CD4-positive, alpha-beta T cell (primary cell): Measurements from ENCODE around the gene MUC4. TPM values are rescaled to one million over a fixed set of nuclear protein-coding genes. Genes with fewer than 3 reads are reported as not detected.
"Not testable (repeated sequence)": the region's sequence is repeated elsewhere in the genome, so short reads cannot be mapped to it uniquely, and the experiment has no call there.

Experiments used
- ATAC-seq: fragments of 200-7000 bp; cut with Tn5 transposase; one replicate; pipeline ENCODE4 v1.10.0; 2022; ENCODE audit warnings: mild to moderate bottlenecking; ENCODE audit not compliant: poor library complexity
- CTCF ChIA-PET: fragments of 350-600 bp; sonication (Branson Sonifier 250); formaldehyde crosslinking; loops from one replicate; lab custom pipeline; 2021; ENCODE audit warnings: antibody characterized with exemption, inconsistent platforms; lab: Charles Lee
- POLR2A ChIA-PET: fragments of 350-600 bp; sonication (Branson Sonifier 250); formaldehyde crosslinking; loops from one replicate; lab custom pipeline; 2021; ENCODE audit warnings: antibody characterized with exemption, inconsistent platforms; lab: Charles Lee
- DNase-seq, 14 experiments: peaks; one replicate each; pipeline ENCODE4 v3.0.0-alpha.2; 2013 to 2020; ENCODE audit warnings: mixed read lengths in 2 of 14
- H3K27ac ChIP-seq, 2 donors: one replicate each; pipeline versions ENCODE4 v1.5.1 to v1.7.0; 2013; ENCODE audit warnings: low read length in 2 of 2, low read depth in 1 of 2, mild to moderate bottlenecking in 1 of 2
- H3K27me3 ChIP-seq, 2 experiments: 1 replicate in 1 of 2; 2 replicates in 1 of 2; pipeline versions ENCODE4 v1.6.1 to v1.7.0; 2013; ENCODE audit warnings: low read length in 2 of 2, control low read depth in 1 of 2, mild to moderate bottlenecking in 1 of 2, moderate library complexity in 1 of 2; ENCODE audit not compliant: insufficient read depth in 2 of 2, control insufficient read depth in 1 of 2
- H3K36me3 ChIP-seq: one replicate; pipeline ENCODE4 v1.6.1; 2013; ENCODE audit warnings: low read length, control low read depth; ENCODE audit not compliant: insufficient read depth
- H3K4me1 ChIP-seq: one replicate; pipeline ENCODE4 v1.6.1; 2013; ENCODE audit warnings: low read length, control low read depth; ENCODE audit not compliant: insufficient read depth
- H3K4me3 ChIP-seq: one replicate; pipeline ENCODE4 v1.5.1; 2013; ENCODE audit warnings: mild to moderate bottlenecking, low read length, moderate library complexity
- H3K9me3 ChIP-seq, 2 experiments: 1 replicate in 1 of 2; 2 replicates in 1 of 2; pipeline versions ENCODE4 v1.6.1 to v1.7.0; 2013; ENCODE audit warnings: low read length in 2 of 2, mild to moderate bottlenecking in 2 of 2, control low read depth in 1 of 2, moderate library complexity in 1 of 2; ENCODE audit not compliant: control insufficient read depth in 1 of 2, insufficient read depth in 1 of 2
- H3K27ac Mint-ChIP-seq: one replicate; pipeline ENCODE4 v1.8.0; 2020; ENCODE audit warnings: mixed read lengths
- H3K27me3 Mint-ChIP-seq: one replicate; pipeline ENCODE4 v1.8.0; 2021; ENCODE audit warnings: mixed read lengths
- H3K36me3 Mint-ChIP-seq: one replicate; pipeline ENCODE4 v1.8.0; 2021; ENCODE audit warnings: low read depth, mixed read lengths
- H3K4me1 Mint-ChIP-seq: one replicate; pipeline ENCODE4 v1.8.0; 2021; ENCODE audit warnings: low read depth, mixed read lengths
- H3K4me3 Mint-ChIP-seq: one replicate; pipeline ENCODE4 v1.8.0; 2020; ENCODE audit warnings: mild to moderate bottlenecking, mixed read lengths
- H3K9me3 Mint-ChIP-seq: one replicate; pipeline ENCODE4 v1.8.0; 2020; ENCODE audit warnings: mixed read lengths
- intact Hi-C, 2 experiments: fragments of 100-400 bp; cut with DNase I in 1 of 2; cut with micrococcal nuclease in 1 of 2; formaldehyde crosslinking; loops; one replicate each; pipeline versions ENCODE4 v1.15.1 to v1.9.0; 2023 to 2025; cut with DNase I, micrococcal nuclease
- total RNA-seq, 174 experiments: library from RNA in 2 of 174; stranded (reverse) in 2 of 174; gene quantifications; one replicate each; pipeline ENCODE4 v1.2.3 and lab custom pipeline; 2021 to 2026
- TF ChIP-seq, protein P1 (sequence below): fragments of 200-600 bp; IDR thresholded peaks from one replicate; pipeline ENCODE4 v1.8.0; 2022; ENCODE audit warnings: antibody characterized with exemption, mild to moderate bottlenecking

Gene MUC4
- total RNA-seq, 2 experiments from 2014 or later = not detected

DNA sequence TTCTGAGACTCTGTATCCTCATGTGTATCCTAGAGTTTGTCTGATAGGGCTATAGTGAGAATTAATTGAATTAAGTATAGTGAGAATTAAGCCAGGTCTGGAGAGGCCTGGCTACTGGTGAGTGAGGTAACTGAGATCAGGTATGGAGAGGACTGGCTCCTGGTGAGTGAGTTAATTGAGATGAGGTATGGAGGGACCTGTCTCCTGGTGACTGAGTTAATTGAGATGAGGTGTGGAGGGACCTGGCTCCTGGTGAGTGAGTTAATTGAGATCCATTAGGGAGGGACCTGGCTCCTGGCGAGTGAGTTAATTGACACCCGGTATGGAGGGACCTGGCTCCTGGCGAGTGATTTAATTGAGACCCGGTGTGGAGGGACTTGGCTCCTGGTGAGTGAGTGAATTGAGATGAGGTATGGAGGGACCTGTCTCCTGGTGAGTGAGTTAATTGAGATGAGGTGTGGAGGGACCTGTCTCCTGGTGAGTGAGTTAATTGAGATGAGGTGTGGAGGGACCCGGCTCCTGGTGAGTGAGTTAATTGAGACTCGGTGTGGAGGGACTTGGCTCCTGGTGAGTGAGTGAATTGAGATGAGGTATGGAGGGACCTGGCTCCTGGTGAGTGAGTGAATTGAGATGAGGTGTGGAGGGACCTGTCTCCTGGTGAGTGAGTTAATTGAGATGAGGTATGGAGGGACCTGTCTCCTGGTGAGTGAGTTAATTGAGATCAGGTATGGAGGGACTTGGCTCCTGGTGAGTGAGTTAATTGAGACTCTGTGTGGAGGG, 101.4 kb downstream of the MUC4 start:
- H3K9me3 ChIP-seq, H3K4me1 Mint-ChIP-seq, H3K4me1 ChIP-seq, H3K27me3 ChIP-seq, CTCF ChIA-PET, intact Hi-C loops, H3K27ac Mint-ChIP-seq, POLR2A ChIA-PET, H3K4me3 Mint-ChIP-seq, H3K4me3 ChIP-seq, ATAC-seq, H3K27me3 Mint-ChIP-seq, H3K27ac ChIP-seq, H3K9me3 Mint-ChIP-seq, DNase-seq: not testable (repeated sequence)
- H3K36me3 Mint-ChIP-seq = peaks cover 52% of the 10 kb centered on the region
- H3K36me3 ChIP-seq = peaks cover 28% of the 10 kb centered on the region

DNA sequence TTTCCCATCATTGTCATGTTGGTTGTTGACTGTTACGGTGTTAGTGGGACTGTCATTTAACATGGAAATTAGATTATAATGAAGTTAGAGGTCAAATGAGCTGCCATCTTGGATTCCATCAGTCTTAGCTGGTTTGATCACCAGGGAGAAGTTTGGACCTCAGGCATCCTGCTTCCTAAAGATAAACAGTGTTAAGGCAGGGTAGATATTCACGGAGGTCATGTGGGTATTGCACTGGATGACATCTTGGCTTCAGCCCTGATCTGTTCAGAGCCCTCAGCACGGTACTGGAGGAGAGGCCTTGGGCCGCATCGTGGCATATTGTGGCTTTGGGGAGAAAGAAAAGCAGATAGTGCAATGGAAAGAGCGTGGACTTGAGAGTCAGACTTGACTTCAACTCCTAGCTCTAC, 102.0 kb downstream of the MUC4 start:
- Histone ChIP-seq H3K36me3 (peaks cover 23% of the 10 kb centered on the region), H3K4me3 (no peak overlapping the region), H3K27me3 (no peaks in the 10 kb centered on the region), H3K4me1 (no peaks in the 10 kb centered on the region), H3K9me3 (no peaks in the 10 kb centered on the region), H3K27ac (no peak overlapping the region)
- Mint-ChIP-seq H3K36me3 (peaks cover 46% of the 10 kb centered on the region), H3K4me3 (no peak overlapping the region), H3K27me3 (no peaks in the 10 kb centered on the region), H3K9me3 (no peaks in the 10 kb centered on the region), H3K27ac (no peak overlapping the region), H3K4me1 (no peaks in the 10 kb centered on the region)
- POLR2A ChIA-PET = no interaction called here
- DNase-seq (no peak), ATAC-seq (no peak)
- CTCF ChIA-PET = no interaction called here
- intact Hi-C loops = no loop called here
- TF ChIP-seq, protein P1, sequence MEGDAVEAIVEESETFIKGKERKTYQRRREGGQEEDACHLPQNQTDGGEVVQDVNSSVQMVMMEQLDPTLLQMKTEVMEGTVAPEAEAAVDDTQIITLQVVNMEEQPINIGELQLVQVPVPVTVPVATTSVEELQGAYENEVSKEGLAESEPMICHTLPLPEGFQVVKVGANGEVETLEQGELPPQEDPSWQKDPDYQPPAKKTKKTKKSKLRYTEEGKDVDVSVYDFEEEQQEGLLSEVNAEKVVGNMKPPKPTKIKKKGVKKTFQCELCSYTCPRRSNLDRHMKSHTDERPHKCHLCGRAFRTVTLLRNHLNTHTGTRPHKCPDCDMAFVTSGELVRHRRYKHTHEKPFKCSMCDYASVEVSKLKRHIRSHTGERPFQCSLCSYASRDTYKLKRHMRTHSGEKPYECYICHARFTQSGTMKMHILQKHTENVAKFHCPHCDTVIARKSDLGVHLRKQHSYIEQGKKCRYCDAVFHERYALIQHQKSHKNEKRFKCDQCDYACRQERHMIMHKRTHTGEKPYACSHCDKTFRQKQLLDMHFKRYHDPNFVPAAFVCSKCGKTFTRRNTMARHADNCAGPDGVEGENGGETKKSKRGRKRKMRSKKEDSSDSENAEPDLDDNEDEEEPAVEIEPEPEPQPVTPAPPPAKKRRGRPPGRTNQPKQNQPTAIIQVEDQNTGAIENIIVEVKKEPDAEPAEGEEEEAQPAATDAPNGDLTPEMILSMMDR = no peak

DNA sequence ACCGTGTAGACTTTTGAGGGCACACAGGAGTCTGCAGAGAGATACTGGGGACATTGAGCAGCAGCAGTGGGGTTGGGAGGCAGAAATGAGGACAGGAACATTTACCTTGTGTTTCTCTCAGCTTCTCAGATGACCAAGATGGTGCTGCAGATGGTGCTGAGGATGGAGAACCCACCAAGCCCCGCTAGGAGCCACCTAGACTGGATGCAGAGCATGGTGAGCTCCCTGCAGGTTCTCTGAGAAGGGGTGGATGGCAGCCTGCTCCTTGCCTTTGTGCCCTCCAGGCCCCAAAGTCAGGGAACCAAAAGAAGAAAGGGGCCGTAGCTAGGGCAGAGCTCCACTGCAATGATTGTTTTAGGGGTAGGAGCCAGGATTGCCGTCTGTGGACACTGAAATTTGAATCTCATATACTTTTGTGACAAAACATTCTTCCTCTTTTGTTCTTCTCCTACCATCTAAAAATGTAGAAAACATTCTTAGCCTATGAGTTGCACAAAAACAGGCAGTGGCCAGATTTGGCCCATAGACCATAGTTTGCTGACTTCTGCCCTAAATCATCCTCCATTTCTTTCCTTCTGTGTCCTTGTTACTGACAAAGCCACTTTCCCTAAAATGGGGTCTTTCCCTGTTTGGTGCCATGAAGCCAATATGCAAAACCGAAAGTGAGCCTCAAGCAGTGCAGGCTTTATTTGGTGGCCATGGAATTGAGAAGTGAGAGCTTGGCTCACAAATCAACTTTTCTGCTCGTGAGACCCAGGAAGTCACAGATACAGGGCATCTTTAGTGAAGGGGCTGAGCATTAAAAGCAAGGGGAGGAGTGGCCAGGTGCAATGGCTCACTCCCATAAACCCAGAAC, 102.9 kb downstream of the MUC4 start:
- Histone ChIP-seq H3K27me3 (no peaks in the 10 kb centered on the region), H3K4me1 (no peaks in the 10 kb centered on the region), H3K4me3 (no peak overlapping the region), H3K36me3 (peaks cover 19% of the 10 kb centered on the region), H3K27ac (no peak overlapping the region), H3K9me3 (no peaks in the 10 kb centered on the region)
- TF ChIP-seq, protein P1 = no peak
- ATAC-seq (no peak), DNase-seq (no peak)
- POLR2A ChIA-PET = no interaction called here
- no peak overlapping the region for H3K27ac Mint-ChIP-seq
- H3K9me3 Mint-ChIP-seq = no peaks in the 10 kb centered on the region
- no peak overlapping the region for H3K4me3 Mint-ChIP-seq
- no peaks in the 10 kb centered on the region for H3K27me3 Mint-ChIP-seq
- peaks cover 40% of the 10 kb centered on the region for H3K36me3 Mint-ChIP-seq
- CTCF ChIA-PET = interaction anchor here (0.9 kb wide), 1 partner anchor 142 kb away, joined by 3 read pairs; no protein-coding TSS in a partner anchor
- intact Hi-C loops = no loop called here
- H3K4me1 Mint-ChIP-seq = no peaks in the 10 kb centered on the region
